GM21423 (cell line): ENCODE data around the gene IDI1.
"Not testable (repeated sequence)": the region's sequence is repeated elsewhere in the genome, so short reads cannot be mapped to it uniquely, and the experiment has no call there.

Source experiments
- ATAC-seq: cut with Tn5 transposase; IDR thresholded peaks from one replicate; pipeline ENCODE4 v1.9.1; 2021; ENCODE audit warnings: mild to moderate bottlenecking, moderate library complexity; ENCODE audit not compliant: unreplicated experiment

IDI1 gene

DNA sequence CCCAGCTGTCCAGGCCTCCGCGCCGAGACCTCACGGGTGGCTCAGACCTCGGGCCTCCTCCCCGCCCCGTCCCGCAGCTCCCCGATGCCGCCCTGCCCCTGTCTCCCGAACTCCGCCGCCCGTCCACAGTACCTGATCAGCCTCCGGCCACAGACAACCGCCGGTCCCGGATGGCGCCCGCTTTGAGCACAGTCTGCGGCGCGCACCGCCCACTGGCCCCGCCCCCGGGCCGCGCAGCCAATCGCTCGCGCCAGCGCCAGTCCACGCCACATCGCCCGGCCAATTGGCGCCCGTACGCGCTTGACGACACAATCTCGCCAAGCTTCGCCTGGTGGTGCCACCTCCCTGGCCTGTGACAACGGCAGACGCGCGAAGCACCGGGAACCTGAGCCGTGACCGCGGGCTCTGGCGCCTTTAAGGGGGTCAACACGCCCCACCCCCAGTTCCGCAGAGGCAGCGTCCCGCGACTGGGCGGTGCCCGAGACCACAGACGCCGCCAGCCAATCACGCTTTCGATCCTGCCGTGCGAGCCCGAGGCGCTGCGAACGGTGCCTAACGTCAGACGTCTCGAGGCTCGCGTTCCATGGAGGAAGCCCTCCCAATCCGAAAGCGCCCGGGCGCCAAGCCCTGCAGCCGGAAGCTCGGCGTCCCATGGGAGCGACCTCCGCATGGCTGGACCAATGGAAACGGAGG lies at the start of gene IDI1:
TSS of gene IDI1 (minus strand) at position 388 of the 693 bp plus-strand sequence. CDS start at position 272, 116 bp downstream.
- ATAC-seq: peak; percentile 76

DNA sequence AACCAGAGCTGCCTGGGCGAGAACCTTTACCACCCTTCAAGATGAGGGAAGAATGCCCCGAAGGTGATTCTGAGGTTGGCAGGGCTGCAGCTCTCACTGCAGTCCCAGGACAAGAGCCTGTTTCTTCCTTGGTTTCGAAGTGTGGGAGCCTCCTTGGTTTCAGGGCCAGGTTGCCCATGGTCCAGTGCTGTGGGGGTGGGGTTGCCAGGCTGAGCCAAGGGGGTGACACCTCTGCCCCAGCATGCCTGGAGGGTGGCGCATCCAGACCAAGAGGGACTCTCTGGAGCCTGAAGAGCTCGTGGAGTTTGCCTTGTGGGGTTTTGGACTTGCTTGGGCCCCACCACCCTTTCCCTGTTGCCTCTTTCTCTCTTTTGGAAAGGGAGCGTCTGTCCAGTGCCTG lies 48.5 kb upstream of the IDI1 start:
- ATAC-seq: no peak

DNA sequence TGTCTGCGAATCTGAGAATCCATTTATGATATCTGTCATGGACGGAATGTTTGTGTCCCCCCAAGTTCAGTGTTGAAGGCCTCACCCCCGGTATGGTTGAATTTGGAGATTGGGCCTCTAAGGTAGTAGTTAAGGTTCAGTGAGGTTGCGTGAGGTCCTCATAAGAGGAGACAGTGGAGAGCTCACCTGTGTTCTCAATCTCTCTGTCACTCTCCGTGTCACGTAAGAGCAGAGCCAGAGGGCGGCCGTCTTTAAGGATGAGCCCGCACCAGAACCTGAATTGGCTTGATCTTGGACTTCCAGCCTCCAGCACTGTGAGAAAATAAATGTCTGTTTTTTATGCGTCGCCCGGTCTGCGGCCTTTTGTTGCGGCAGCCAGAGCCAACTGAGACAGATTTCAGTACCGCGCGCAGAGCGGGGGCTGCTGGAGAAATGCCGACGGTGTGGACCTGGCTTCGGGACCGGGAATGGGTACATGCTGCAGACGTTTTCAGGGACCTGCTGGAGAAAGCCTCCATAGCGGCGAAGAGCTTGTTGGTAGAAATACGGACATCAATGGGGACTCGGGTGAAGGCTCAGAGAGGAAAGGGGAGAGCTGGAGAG lies 47.5 kb upstream of the IDI1 start:
- ATAC-seq: no peak

DNA sequence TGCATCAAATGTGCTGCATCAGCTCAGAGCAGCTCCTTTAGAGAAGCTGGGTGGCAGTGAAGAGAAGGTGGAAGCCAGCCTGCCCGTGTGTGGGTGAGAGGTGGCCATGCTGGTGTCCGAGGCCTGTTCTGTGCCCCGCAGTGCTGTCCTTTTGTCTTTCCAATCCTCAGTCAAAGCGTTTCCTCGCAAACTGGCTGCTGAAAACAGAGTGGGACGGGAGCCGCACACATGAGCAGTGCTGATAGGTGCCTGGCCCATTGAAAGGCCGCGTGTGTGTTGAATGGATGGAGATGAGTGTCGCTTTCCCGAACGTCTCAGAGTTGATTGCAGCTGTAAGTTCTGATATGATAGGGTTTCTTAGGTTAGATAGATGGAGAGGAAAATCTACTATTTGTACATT lies 46.6 kb upstream of the IDI1 start:
- no peak for ATAC-seq

DNA sequence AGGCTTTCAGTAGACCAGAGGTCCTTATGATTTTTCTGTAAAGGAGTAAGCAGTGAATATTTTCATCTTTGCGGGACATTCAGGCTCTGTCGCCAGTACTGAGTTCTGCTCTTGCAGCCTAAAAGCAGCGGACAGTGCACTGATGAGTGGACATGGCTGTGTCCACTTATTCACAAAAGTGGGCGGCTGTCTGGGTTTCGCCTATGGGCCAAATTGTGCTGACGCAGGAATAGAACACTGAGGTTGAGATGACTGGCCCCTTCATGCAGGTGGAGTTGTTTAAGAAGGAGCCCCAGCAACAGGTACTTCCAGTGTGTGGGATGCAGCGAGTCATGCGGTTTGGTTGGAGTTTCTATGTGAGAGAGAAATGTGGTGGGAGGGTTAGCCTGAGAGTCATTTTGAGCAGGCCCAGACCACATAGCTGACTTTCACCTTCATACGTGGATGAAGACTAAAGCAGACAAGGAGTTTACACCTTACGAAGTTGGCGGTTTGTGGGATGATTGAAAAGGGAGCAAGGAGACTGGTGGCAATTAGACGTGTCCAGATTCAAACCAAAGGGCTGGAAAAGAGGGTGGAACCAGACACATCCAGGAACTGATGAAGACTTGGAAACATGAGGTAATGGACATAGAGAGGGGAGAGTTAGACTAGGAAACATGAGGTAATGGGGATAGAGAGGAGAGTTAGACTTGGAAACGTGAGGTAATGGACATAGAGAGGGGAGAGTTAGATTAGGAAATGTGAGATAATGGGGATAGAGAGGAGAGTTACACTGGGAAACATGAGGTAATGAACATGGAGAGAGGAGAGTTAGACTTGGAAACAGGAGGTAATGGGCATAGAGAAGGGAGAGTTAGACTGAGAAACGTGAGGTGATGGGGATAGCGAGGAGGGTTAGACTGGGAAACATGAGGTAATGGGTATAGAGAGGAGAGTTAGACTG lies 45.5 kb upstream of the IDI1 start:
- ATAC-seq: no peak

DNA sequence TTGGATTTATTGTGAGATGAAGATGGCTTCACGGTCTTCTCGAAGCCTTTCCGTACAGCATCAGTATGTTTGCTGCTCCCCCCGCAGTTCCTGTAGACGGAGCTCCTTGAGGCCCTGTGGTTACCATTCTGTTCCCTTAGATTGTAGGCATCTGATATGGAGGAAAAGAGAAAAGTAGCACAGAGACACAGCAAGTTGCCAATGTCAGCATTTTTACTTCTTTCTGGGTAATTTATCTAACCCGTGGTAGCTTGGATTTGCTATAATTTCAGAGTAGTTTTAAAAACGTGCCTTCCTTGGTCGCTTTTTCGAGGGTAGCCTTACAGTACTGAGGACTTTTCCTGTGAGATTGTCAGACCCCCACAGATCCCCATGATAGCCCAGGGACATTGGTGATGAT lies 44.8 kb upstream of the IDI1 start:
- no peak for ATAC-seq

DNA sequence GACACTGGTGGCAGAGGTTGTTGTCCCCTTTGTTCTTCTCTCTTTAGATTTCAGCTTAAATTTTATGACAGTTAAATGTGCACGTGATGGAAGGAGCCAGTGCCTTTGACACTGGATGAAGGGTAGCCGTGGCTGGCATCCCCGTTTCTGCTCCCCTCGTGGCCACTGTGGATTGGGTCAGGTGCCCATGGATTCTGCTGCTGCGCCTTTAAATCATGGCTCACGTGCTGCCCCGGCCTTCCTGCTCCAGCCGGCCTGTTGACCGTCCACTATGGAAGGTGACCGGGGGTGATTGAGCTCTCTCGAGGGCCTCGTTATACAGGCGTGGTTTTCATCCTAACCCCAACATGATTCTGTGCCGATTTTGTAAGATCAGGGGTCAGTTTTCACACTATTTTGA lies 41.8 kb upstream of the IDI1 start:
- ATAC-seq: no peak

DNA sequence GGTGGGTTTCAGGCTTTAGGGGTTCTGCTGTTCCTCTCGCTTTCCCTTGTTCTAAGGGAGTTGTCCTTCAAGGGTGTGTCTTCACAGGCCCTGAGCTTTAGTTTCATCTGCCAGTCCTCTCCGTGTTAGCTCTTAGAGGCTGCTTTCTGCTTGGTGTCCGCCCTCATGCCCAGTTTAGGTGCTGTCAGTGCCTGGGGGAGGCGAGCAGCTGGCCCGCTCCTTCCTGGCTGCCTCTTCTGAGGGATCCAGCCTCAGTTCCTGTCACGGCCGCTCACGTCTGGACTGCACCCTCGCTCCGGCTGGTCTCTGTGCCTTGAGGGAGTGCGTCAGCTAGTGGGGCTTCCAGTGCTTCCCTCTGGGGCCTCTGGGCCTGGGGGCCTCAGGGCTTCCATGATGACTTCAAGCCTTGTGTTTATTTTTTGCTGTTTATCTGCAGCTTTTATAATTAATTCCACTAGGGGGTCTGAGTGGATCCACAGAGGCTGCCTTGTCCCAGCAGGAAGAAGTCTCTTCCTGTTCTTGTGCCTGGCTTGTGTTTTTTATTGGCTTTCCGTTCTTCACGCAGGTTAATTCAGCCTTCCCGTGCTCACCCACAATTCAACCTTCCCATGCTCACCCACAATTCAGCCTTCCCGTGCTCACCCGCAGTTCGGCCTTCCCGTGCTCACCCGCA lies 40.2 kb upstream of the IDI1 start:
- ATAC-seq: no peak

DNA sequence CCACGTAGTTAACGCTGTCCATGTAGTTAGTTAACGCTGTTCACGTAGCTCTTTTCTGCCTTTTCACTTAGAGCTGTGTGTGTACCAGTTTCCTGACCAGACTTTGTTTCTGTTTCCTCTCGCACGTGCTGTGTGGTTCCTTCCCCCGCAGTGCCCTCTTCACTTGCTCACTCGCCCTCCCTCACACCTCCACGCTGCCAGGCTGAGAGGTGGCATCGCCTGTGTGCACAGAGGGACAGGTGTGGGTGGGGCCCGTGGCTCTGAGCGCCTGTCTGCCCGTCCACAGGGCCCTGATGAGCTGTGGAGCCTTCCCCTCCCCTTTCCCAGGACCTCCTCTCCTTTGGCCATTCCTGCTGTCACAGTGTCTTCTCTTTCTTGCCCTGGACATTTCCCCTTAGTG lies 37.9 kb upstream of the IDI1 start:
- no peak for ATAC-seq

DNA sequence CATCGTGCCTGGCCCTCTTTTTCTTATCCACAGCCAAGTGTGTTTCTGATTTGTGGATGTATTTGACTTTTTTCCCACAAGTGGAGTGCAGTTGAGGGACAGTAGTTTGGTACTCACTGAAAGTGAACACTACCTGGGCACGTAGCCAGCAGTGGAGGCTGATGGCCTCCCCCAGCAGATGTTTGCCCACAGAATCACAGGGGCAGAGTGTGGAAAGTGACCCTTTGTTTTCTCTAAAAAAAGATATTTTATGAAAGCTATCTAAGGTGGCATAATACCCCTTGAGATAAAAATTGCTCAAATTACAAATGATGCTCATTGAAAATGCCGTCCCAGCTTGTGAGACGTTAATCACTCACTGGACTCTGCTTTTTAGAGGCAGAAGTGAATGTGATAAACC lies 36.3 kb upstream of the IDI1 start:
- ATAC-seq: no peak

DNA sequence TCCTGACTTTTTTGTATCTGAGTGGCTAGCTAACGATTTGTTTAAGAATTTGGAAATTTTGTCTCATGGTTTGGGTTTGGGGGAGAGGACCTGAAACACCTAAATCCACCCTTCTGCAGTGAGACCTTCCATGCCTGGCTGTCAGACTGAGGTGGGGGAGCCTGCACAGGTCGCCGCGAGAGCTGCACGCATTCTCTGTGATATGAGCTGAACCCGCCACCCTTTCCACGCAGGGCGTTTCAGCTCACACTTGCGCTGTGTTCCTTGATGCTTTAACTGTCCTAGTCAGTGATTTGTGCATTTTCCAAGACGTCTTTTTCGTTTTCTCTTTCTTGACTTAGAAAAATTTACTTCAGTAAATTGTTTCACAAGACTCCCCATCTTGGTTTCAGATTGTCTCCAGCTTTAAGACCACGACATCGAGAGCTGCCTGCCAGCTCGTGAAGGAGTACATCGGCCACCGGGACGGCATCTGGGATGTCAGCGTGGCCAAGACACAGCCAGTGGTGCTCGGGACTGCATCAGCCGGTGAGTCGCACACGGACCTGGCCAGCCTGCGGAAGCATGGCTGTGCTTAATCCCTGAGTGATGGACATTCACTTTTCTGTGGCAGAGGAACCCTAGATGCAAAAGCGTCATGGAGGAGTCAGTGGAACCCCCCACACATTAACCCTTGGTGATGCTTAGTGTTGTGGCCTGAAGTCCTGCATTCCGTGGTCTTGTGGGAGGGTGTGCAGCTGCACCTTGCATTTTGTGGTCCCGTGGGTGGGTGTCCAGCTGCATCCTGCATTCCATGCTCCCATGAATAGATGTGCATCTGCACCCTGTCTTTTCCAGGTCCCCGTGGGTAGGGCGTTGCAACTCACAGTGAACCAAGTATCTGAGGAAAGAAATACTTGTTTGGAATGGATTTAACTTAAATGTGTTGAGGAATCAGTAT lies 35.4 kb upstream of the IDI1 start:
- no peak for ATAC-seq

DNA sequence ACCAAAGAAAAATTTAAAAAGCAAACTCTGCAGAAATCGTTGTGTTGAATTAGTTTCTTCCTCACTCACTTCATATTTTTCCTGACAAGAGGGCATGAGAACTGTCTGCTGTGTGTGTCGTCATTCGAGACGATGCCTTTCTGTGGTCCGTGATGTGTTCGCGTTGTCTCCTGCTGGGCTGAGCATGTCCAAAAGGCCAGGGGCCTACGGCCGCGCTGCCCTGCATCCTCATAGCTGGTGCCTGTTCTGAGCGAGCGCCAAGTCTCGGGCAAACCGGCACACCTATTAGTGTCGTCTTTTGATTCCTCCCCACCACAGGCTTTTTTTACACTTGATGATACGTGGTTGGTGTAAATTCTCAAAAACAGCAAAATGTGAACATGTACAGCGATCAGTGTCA lies 34.7 kb upstream of the IDI1 start:
- no peak for ATAC-seq

DNA sequence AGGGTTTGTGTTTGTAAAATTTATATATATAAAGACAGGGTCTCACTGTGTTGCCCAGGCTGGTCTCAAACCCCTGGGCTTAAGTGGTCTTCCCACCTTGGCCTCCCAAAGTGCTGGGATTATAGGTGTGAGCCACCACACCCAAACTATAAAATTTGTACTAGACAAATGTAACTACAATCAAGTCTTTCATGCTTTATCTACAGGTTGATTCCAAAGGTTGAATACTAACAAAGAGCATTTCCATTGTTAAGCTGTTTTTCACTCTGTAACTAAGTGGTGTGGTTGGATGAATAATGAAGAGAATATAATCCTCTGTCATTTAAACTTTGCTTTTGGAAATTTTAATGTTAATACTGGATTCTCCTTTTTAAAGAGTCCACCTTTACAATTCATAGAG lies 29.7 kb upstream of the IDI1 start:
- no peak for ATAC-seq

DNA sequence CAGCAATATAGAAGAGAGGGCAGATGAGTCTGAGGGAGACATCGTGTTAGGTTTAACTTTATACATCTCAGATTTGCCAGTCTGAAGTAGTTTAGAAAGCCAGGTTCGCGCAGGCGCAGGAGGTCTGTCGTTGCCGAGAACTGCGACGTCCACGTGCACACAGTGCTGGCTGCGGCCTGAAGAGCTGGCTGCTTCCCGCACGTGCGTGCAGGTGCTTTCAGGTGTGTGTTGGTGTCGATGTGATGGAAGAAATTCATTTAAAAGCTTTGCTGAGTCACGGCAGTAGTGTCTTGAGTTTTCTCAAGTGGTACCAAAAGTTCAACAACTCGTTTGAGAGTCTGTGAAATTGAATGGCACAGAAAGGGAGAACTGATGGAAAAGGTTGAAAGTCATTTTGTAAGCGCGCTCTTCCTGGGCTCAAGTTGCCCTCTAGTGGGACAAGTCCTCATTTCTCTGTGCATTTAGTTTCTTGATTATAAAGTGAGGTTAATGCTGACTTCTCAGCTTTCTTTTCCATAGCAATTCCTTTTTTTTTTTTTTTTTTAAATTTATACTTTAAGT lies 25.9 kb upstream of the IDI1 start:
- no peak for ATAC-seq

DNA sequence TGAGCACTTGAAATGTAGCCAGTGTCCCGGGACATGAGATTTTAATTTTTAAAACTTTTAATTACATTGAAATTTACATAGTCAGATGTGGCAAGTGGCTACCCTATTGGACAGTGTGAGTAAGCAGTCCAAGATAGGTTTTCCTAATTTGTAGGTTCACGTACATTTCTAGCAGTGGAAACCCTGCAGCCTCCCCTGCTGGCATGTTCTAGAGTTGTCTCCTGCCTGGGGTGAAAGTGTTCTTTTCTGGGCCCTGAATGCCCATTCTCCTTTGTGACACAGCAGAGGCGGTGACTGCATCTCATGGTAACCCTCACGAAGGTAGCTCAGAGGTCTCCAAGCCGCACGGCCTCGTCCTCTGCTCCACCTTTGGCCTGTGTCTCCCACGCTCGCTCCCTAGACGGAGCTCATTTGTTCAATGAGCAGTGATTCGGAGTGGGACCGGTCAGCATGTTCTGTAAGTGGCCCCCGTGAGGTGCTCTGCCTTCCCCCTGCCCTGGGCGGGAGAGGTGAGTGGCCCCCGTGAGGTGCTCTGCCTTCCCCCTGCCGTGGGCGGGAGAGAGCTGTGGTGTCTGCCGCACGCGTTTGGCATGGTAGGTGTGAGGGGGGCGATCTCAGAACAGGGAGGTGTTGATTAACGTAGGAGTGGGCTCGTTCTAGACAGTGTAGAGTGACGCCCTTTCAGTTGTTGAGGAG lies 25.3 kb upstream of the IDI1 start:
- no peak for ATAC-seq

DNA sequence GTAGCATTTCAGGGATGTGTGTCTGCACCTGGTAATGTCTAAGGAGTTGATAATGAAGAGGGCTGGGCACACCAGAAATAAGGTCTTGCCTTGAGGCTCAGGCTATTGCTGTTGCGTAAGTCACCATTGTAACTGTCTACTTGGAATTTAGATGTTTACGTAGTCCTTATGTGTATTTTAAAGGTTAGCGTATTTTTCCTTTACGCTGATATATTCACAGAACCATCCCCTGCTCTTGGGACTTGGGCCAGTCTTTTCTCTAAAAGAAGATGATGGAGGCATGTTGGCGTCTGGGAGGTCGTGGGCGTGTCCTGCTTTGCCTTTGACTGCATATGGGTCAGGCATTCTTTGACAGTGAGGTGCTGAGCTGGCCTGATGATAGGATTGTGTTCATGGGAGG lies 22.0 kb upstream of the IDI1 start:
- no peak for ATAC-seq

DNA sequence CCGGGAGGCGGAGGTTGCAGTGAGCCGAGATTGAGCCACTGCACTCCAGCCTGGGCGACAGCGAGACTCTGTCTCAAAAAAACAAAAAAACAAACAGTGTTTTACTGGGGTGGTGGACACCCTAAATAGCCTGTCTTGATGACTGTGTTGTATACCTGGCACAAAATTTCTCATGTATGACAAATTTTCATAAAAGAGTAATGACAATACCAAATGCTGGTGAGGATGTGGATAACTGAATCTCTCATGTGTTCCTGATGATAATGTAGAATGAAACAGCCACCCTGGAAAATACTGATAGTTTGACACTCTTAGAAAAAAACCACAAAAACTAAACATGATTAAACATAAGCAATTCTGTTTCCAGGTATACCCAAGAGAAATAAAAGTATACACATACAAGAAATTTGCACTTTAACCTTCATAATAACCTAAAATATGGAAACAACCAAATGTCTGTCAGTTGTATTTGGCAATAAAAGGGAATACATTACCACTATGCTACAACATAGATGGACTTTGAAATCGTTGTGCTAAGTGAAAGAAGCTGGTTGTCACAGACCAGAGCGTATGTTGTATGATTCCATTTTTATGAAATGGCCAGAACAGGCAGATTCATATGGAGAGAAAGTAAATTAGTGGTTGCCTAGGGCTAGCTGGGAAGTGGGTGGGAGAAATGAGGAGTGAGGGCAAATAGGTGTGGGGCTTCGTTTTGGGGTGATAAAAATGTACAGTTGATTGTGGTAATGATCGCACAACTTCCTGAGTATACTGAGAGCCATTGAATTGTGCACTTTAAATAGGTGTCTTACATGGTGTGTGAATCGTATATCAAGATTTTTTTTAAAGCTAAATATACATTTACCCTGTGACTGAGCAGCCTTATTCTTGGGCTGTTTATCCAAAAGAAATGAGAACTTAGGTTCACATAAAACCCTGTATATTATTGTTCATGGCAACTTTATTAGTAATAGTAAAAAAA lies 19.8 kb upstream of the IDI1 start:
- ATAC-seq: no peak

DNA sequence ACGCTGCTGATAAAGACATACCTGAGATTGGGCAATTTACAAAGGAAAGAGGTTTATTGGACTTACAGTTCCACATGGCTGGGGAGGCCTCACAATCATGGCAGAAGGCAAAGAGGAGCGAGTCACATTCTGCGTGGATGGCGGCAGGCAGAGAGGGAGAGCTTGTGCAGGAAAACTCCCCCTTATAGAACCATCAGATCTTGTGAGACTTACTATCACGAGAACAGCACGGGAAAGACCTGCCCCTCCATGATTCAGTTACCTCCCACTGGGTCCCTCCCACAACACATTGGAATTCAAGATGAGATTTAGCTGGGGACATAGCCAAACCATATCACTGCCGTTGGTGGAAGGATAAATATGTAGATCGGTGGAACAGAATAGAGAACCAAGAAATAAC lies 17.8 kb upstream of the IDI1 start:
- ATAC-seq: not testable (repeated sequence)
